GM06990 (cell line): ENCODE measurements around the gene PGLYRP1.

Source experiments
- DNase-seq: peaks from one replicate; pipeline ENCODE4 v3.0.0-alpha.2; 2011; ENCODE audit not compliant: insufficient read length; ENCODE audit errors: extremely low read depth
- H3K27me3 ChIP-seq: replicated peaks from 2 replicates; pipeline ENCODE4 v1.6.0; 2011; ENCODE audit warnings: low read length; ENCODE audit not compliant: control insufficient read depth, insufficient read depth
- H3K36me3 ChIP-seq: 2 replicates; pipeline ENCODE4 v1.5.1; 2011; ENCODE audit warnings: low read length; ENCODE audit not compliant: control insufficient read depth, insufficient read depth
- H3K4me3 ChIP-seq: replicated peaks from 2 replicates; pipeline ENCODE4 v1.5.1; 2011; ENCODE audit warnings: low read depth, mild to moderate bottlenecking, control low read depth, low read length
- CTCF ChIP-seq: IDR thresholded peaks from 2 replicates; pipeline ENCODE4 v1.5.1; 2011; ENCODE audit warnings: low read length, control low read depth, mild to moderate bottlenecking, inconsistent platforms; ENCODE audit not compliant: insufficient read depth, poor library complexity, severe bottlenecking

PGLYRP1 gene

GRCh38 chr19:45994456-45994997 lies 28.3 kb downstream of the PGLYRP1 start:
- no peak for DNase-seq
- H3K4me3 ChIP-seq = peak overlapping the region; percentile 45
- no peaks in the 10 kb centered on the region; the same call in 1 of the 2 replicates for H3K36me3 ChIP-seq
- no peaks in the 10 kb centered on the region for H3K27me3 ChIP-seq
- TF ChIP-seq CTCF = no peak

GRCh38 chr19:45990113-45990728 lies 32.6 kb downstream of the PGLYRP1 start:
- no peaks in the 10 kb centered on the region for H3K36me3 ChIP-seq
- H3K27me3 ChIP-seq = no peaks in the 10 kb centered on the region
- no peak for DNase-seq
- no peak for TF ChIP-seq CTCF
- no peak overlapping the region for H3K4me3 ChIP-seq

GRCh38 chr19:45985321-45985720 lies 37.5 kb downstream of the PGLYRP1 start:
- H3K27me3 ChIP-seq = no peaks in the 10 kb centered on the region; the same call in 1 of the 2 replicates
- no peak for DNase-seq
- H3K36me3 ChIP-seq = no peaks in the 10 kb centered on the region
- TF ChIP-seq CTCF = no peak
- H3K4me3 ChIP-seq = no peak overlapping the region

- no peak for TF ChIP-seq CTCF
- Histone ChIP-seq H3K27me3 (no peaks in the 10 kb centered on the region; the same call in 1 of the 2 replicates), H3K4me3 (no peak overlapping the region), H3K36me3 (no peaks in the 10 kb centered on the region)
- no peak for DNase-seq
Measured at GRCh38 chr19:45981350-45981749, 41.5 kb downstream of the PGLYRP1 start.

- no peak overlapping the region for H3K4me3 ChIP-seq
- H3K36me3 ChIP-seq = no peaks in the 10 kb centered on the region
- no peak for TF ChIP-seq CTCF
- H3K27me3 ChIP-seq = no peaks in the 10 kb centered on the region; the same call in 1 of the 2 replicates
- DNase-seq = no peak
Measured at GRCh38 chr19:45978156-45978555, 44.7 kb downstream of the PGLYRP1 start.
